ENCODE data around the gene RAD54L2.

RAD54L2 gene, protein sequence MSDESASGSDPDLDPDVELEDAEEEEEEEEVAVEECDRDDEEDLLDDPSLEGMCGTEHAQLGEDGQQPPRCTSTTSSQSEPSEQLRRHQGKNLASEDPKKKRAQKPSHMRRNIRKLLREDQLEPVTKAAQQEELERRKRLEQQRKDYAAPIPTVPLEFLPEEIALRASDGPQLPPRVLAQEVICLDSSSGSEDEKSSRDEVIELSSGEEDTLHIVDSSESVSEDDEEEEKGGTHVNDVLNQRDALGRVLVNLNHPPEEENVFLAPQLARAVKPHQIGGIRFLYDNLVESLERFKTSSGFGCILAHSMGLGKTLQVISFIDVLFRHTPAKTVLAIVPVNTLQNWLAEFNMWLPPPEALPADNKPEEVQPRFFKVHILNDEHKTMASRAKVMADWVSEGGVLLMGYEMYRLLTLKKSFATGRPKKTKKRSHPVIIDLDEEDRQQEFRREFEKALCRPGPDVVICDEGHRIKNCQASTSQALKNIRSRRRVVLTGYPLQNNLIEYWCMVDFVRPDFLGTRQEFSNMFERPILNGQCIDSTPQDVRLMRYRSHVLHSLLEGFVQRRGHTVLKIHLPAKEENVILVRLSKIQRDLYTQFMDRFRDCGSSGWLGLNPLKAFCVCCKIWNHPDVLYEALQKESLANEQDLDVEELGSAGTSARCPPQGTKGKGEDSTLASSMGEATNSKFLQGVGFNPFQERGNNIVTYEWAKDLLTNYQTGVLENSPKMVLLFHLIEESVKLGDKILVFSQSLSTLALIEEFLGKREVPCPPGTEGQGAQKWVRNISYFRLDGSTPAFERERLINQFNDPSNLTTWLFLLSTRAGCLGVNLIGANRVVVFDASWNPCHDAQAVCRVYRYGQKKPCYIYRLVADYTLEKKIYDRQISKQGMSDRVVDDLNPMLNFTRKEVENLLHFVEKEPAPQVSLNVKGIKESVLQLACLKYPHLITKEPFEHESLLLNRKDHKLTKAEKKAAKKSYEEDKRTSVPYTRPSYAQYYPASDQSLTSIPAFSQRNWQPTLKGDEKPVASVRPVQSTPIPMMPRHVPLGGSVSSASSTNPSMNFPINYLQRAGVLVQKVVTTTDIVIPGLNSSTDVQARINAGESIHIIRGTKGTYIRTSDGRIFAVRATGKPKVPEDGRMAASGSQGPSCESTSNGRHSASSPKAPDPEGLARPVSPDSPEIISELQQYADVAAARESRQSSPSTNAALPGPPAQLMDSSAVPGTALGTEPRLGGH (N-terminal part only)

DNA sequence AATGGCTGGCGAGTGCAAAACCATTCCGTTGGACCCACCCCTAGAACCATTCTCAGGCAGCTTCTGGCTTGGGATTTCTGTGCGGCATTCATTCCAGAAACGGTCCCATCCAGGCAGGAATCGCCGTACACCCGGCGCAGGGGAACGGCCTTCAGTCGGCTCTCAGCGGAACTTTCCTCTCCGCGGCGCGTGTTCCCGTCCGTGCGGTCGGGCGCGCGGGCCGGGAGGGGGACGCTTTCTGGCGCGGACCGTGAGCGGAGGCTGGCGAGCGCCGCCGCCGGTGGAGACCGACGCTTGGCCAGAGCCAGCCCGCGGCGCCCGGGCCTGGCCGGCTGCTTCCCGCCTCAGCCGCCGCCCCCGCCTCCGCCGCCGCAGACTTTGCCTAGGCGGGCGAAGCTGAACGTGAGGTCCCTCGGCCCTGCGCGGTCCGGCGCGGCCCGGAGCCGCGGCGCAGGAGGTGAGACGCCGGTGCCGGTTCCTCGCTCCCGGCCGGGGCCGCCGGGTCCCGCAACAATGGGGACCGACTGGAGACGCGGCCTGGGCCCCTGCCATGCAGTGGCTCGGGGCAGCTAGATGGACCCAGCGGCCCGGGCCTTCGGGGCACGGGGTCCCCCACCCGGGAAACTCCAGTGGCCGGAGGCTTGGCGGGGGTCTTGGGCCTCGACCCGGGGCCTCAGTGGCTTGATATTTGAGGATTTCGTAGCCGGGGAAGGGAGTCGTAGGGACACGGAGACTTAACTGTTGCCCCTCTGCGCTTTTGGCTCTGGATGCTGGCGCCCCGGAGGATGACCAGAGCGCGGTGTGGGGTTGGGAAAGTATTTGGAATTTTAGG is at the start of gene RAD54L2:
RAD54L2 (plus strand) TSS at position 261 of the 832 bp plus-strand sequence. CDS start 51,702 bp downstream, outside the sequence.
- peak within 1 kb of the TSS; percentile 93 for H3K27ac ChIP-seq
- TF ChIP-seq, protein P1, sequence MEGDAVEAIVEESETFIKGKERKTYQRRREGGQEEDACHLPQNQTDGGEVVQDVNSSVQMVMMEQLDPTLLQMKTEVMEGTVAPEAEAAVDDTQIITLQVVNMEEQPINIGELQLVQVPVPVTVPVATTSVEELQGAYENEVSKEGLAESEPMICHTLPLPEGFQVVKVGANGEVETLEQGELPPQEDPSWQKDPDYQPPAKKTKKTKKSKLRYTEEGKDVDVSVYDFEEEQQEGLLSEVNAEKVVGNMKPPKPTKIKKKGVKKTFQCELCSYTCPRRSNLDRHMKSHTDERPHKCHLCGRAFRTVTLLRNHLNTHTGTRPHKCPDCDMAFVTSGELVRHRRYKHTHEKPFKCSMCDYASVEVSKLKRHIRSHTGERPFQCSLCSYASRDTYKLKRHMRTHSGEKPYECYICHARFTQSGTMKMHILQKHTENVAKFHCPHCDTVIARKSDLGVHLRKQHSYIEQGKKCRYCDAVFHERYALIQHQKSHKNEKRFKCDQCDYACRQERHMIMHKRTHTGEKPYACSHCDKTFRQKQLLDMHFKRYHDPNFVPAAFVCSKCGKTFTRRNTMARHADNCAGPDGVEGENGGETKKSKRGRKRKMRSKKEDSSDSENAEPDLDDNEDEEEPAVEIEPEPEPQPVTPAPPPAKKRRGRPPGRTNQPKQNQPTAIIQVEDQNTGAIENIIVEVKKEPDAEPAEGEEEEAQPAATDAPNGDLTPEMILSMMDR (conservative IDR thresholded peaks at IDR 0.05): peak; percentile 51

DNA sequence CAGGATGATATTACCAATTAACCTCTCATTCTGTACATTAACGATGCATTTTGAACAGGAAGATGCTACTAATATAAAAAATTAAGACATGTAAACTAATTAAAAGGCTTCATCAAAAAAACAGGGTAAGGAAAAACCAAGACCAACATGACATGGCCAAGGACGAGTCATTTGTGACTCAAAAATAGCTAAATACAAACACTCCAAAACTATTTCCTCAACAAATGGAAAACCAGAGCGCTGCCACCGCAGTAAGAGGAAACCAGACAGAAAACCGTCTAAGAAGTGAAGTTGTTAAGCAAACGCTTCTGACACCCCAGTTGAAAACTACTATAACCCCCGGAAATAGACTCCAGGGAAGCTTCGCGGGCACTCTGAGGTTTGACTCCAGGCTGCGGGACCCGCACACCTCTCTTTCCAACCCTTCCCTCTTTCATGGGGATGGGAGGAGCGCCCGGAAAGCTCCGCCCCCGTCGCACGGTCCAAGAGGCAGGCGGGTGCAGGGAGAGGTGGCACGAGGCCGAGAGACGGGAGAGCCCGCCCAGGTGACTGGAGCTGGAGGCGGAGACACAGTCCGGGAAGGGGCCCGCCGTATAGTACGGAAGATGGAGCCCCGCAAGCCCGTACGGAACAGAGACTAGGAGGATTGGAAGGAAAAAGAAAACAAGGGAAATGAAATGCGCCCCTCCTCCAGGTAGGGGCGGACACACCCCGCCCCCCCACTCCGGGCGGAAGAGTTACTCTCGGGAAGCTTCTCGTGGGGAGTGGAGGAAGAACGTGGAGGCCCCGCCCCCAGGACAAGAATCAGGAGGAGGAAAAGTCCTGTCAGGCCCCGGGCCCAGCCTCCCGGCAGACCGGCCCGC is 39.4 kb upstream of the RAD54L2 start:
- H3K27ac ChIP-seq: peak overlapping the region; percentile 85
- TF ChIP-seq, protein P1 (conservative IDR thresholded peaks at IDR 0.05): no peak

DNA sequence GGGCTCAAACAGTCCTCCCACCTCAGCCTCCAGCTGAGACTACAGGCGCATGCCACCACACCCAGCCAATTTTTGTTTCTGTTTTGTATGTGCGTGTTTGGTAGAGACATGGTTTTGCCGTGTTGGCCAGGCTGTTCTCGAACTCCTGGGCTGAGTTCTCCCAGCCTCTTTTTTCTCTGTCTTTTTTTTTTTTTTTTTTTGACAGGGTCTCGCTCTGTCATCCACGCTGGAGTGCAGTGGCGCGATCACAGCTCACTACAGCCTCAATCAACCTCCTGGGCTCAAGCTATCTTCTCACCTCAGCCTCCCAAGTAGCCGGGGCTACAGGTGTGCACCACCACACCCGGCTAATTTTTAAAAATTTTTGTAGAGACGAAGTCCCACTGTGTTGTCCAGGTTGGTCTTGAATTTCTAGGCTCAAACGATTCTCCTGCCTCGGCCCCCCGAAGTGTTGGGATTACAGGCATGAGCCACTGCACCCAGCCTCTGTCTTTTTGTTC is 37.8 kb upstream of the RAD54L2 start:
- peak overlapping the region; percentile 85 for H3K27ac ChIP-seq
- TF ChIP-seq, protein P1 (conservative IDR thresholded peaks at IDR 0.05): no peak

DNA sequence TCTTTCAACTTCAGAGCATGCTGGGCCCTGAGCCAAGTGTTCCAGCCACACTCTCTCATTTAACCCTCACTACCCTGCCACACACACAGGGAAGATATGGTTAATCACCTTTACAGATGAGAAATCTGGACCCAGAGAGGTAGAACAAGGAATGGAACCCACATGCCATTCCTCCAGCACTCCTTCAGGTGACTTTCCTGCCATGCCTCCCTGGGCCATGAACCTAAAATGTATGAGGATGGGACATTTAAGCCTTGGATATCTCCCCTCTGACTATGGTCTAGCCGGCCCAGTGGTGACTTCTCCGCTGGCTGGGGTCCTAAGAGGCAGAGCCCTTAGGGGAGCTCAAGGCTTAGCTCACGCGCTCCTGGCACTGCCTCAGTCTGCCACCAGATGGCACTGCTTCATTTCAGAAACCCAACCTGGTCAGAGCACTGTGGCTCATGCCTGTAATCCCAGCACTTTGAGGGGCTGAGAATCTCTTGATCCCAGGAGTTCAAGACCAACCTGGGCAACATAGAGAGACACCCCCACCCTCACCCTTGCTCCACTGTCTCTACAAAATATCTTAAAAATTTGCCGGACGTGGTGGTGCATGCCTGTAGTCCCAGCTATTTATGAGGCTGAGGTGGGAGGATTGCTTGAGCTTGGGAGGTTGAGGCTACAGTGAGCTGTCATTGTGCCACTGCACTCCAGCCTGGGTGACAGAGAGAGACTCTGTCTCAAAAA is 36.5 kb upstream of the RAD54L2 start:
- H3K27ac ChIP-seq: peak overlapping the region; percentile 85
- TF ChIP-seq, protein P1 (conservative IDR thresholded peaks at IDR 0.05): peak; percentile 97

DNA sequence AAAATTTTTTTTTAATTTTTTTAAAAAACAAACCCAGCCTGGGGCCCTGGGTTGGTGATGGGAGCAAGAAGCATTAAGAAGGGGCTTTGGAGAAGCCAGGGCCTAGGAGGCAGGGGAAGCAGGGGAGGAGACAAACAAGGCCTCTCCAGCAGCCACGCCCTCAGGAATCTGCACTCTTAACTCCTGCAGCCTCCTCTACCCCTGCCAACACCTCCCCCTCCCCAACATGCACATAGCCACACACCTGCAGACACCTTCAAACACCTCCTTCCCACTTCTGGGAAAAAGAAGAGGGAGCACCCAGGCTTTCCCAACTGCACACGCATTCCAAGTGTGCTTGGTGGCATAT is 36.0 kb upstream of the RAD54L2 start:
- TF ChIP-seq, protein P1 (conservative IDR thresholded peaks at IDR 0.05): no peak
- H3K27ac ChIP-seq: peak overlapping the region; percentile 85; the same call in 1 of the 2 replicates
